ENCODE data around the gene RNF19B. TPM values are rescaled to one million over a fixed set of nuclear protein-coding genes. Genes with fewer than 3 reads are reported as not detected.

RNF19B gene
- total and polyA plus RNA-seq, 10 of the 15 experiments (the other 5 are each of a cell fraction or from before 2014, with no cell fraction given), result 2.8 to 32.6 (median 16.6) TPM

GRCh38 chr1:32964461-32965250 is at the start of gene RNF19B (continued):
- TF ChIP-seq, protein P1, sequence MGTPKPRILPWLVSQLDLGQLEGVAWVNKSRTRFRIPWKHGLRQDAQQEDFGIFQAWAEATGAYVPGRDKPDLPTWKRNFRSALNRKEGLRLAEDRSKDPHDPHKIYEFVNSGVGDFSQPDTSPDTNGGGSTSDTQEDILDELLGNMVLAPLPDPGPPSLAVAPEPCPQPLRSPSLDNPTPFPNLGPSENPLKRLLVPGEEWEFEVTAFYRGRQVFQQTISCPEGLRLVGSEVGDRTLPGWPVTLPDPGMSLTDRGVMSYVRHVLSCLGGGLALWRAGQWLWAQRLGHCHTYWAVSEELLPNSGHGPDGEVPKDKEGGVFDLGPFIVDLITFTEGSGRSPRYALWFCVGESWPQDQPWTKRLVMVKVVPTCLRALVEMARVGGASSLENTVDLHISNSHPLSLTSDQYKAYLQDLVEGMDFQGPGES (IDR thresholded peaks at IDR 0.05), result no peak
- TF ChIP-seq ZZZ3 (IDR thresholded peaks at IDR 0.05; ENCODE audit: control insufficient read depth, insufficient read length, low read depth) (no peak), EP300 (IDR thresholded peaks at IDR 0.05; ENCODE audit: borderline replicate concordance in 1 of 2, control insufficient read depth in 1 of 2, low read depth in 2 of 2, low read length in 2 of 2) (peak in 1 of 2 experiments; percentile 14; a peak in 1 of 4 replicates), NFXL1 (IDR thresholded peaks at IDR 0.05; ENCODE audit: borderline replicate concordance) (no peak), PAX5 (IDR thresholded peaks at IDR 0.05; ENCODE audit: borderline replicate concordance, low read depth, low read length) (no peak), POU2F2 (IDR thresholded peaks at IDR 0.05; ENCODE audit: borderline replicate concordance, low read depth, low read length) (peak; percentile 91), ZNF217 (IDR thresholded peaks at IDR 0.05) (no peak), SMARCA5 (IDR thresholded peaks at IDR 0.05) (peak; percentile 73), BHLHE40 (IDR thresholded peaks at IDR 0.05; ENCODE audit: borderline replicate concordance in 1 of 2, low read depth in 2 of 2, low read length in 1 of 2) (no peak; a peak in 2 of 4 replicates), CHD2 (IDR thresholded peaks at IDR 0.05; ENCODE audit: borderline replicate concordance, low read depth, low read length) (no peak; the same call in 1 of the 2 replicates), KAT2A (conservative IDR thresholded peaks at IDR 0.05; ENCODE audit: control insufficient read depth, low read depth, low read length) (no peak), TBL1XR1 (IDR thresholded peaks at IDR 0.05; ENCODE audit: low read depth, low read length) (no peak), HDAC6 (IDR thresholded peaks at IDR 0.05; ENCODE audit: unreplicated experiment) (peak; percentile 68), IKZF1 (conservative IDR thresholded peaks at IDR 0.05) (peak; percentile 67), TAF1 (IDR thresholded peaks at IDR 0.05; ENCODE audit: borderline replicate concordance, low read depth, low read length) (peak; percentile 90), HDGF (IDR thresholded peaks at IDR 0.05) (no peak), ZNF384 (IDR thresholded peaks at IDR 0.05; ENCODE audit: borderline replicate concordance, low read depth, low read length) (no peak), USF1 (IDR thresholded peaks at IDR 0.05; ENCODE audit: borderline replicate concordance, extremely low read length, insufficient read depth, low read depth, low read length) (peak; percentile 82), ZNF687 (IDR thresholded peaks at IDR 0.05) (peak; percentile 90)
- TF ChIP-seq, protein P2, sequence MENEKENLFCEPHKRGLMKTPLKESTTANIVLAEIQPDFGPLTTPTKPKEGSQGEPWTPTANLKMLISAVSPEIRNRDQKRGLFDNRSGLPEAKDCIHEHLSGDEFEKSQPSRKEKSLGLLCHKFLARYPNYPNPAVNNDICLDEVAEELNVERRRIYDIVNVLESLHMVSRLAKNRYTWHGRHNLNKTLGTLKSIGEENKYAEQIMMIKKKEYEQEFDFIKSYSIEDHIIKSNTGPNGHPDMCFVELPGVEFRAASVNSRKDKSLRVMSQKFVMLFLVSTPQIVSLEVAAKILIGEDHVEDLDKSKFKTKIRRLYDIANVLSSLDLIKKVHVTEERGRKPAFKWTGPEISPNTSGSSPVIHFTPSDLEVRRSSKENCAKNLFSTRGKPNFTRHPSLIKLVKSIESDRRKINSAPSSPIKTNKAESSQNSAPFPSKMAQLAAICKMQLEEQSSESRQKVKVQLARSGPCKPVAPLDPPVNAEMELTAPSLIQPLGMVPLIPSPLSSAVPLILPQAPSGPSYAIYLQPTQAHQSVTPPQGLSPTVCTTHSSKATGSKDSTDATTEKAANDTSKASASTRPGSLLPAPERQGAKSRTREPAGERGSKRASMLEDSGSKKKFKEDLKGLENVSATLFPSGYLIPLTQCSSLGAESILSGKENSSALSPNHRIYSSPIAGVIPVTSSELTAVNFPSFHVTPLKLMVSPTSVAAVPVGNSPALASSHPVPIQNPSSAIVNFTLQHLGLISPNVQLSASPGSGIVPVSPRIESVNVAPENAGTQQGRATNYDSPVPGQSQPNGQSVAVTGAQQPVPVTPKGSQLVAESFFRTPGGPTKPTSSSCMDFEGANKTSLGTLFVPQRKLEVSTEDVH (IDR thresholded peaks at IDR 0.05; ENCODE audit: low read depth, partially characterized antibody), result no peak
